CD4-positive, CD25-positive, alpha-beta regulatory T cell (primary cell): Measurements from ENCODE around the gene RELB. TPM values are rescaled to one million over a fixed set of nuclear protein-coding genes. Genes with fewer than 3 reads are reported as not detected.

Experiments
- ATAC-seq, 2 donors: fragments of 150-1000 bp; cut with Tn5 transposase; one replicate each; pipeline ENCODE4 v1.10.0; 2021; ENCODE audit warnings: low read depth in 2 of 2, moderate number of reproducible peaks in 2 of 2, moderate library complexity in 1 of 2
- DNase-seq, 3 donors: peaks; one replicate each; pipeline versions ENCODE4 v3.0.0 to v3.0.0-alpha.2; 2012 to 2022; ENCODE audit warnings: mixed read lengths in 1 of 3
- H3K27ac ChIP-seq: one replicate; pipeline ENCODE4 v1.7.0; 2013; ENCODE audit warnings: mild to moderate bottlenecking, low read length; ENCODE audit not compliant: insufficient read depth, poor library complexity, severe bottlenecking
- H3K27me3 ChIP-seq: one replicate; pipeline ENCODE4 v1.7.0; 2013; ENCODE audit warnings: low read length; ENCODE audit not compliant: control insufficient read depth, insufficient read depth
- H3K36me3 ChIP-seq: one replicate; pipeline ENCODE4 v1.7.0; 2013; ENCODE audit warnings: mild to moderate bottlenecking, low read length, moderate library complexity; ENCODE audit not compliant: control insufficient read depth, insufficient read depth
- H3K4me1 ChIP-seq: 2 replicates; pipeline ENCODE4 v1.7.0; 2013; ENCODE audit warnings: mild to moderate bottlenecking, low read length; ENCODE audit not compliant: insufficient read depth, control insufficient read depth, poor library complexity, severe bottlenecking
- H3K4me3 ChIP-seq: one replicate; pipeline ENCODE4 v1.7.0; 2013; ENCODE audit warnings: low read depth, mild to moderate bottlenecking, low read length, moderate library complexity
- H3K9me3 ChIP-seq, 2 experiments: 1 replicate in 1 of 2; 2 replicates in 1 of 2; pipeline ENCODE4 v1.7.0; 2013; ENCODE audit warnings: low read length in 2 of 2, mild to moderate bottlenecking in 1 of 2, moderate library complexity in 1 of 2; ENCODE audit not compliant: control insufficient read depth in 2 of 2
- H3K27ac Mint-ChIP-seq, 3 donors: one replicate each; pipeline ENCODE4 v1.8.0; 2020 to 2022; ENCODE audit warnings: mild to moderate bottlenecking in 3 of 3, mixed read lengths in 3 of 3, moderate library complexity in 2 of 3
- H3K27me3 Mint-ChIP-seq: one replicate; pipeline ENCODE4 v1.8.0; 2022; ENCODE audit warnings: mild to moderate bottlenecking, mixed read lengths
- H3K36me3 Mint-ChIP-seq: one replicate; pipeline ENCODE4 v1.8.0; 2020; ENCODE audit warnings: mixed read lengths
- H3K4me1 Mint-ChIP-seq, 4 donors: one replicate each; pipeline ENCODE4 v1.8.0; 2020 to 2022; ENCODE audit warnings: mixed read lengths in 4 of 4, mild to moderate bottlenecking in 1 of 4
- H3K4me3 Mint-ChIP-seq, 4 donors: one replicate each; pipeline ENCODE4 v1.8.0; 2020 to 2022; ENCODE audit warnings: mild to moderate bottlenecking in 4 of 4, mixed read lengths in 4 of 4, moderate library complexity in 3 of 4
- H3K9me3 Mint-ChIP-seq, 7 donors: one replicate each; pipeline ENCODE4 v1.8.0; 2020 to 2022; ENCODE audit warnings: mixed read lengths in 7 of 7, mild to moderate bottlenecking in 3 of 7, moderate library complexity in 2 of 7
- polyA plus RNA-seq, 4 donors: library from polyadenylated mRNA; unstranded; fragments of 300-500 nt; fragmentation: Illumina TruSeq; gene quantifications; one replicate each; pipeline ENCODE4 v1.2.3, GENCODE V29; 2021
- total RNA-seq: library from RNA; stranded (reverse); gene quantifications from one replicate; pipeline ENCODE4 v1.2.3, GENCODE V29; 2022

Gene RELB
- total and polyA plus RNA-seq, 5 donors from 2014 or later = 5.5 to 107 (median 10.6) TPM

DNA sequence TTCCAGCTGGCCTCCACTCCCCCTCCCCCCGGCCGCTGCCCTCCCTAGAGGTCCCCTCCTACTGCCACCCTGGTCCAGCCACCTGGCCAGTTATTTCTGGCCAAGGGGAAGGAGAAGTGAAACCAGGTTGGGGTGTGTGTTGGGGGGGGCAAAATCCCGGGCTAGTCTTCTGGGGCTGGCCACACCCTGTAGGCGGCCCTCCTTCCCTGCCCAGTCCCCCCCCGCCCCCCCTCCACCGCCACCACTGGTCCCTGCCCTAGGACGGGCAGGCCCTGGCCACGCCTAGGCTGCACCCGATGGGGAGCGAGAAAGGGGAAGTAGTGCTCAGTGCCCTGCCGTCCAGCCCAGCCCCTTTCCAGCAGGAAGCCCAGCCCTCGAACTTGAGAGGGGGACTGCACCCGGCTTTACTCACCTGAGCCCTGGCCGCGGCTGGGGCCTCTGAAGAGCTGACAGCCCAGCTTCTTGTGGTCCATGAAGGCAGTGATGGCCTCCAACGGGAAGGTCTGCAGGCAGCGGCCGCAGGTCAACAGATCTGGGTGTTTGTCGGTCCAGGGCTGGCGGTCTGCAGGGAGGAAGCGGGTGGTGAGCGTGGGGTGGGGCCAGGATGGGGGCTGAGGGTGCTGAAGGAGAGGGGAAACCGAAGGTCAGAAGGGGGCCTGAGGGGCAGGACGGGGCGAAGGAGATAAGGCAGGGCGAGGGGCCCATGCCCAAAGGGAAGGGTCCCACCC lies 74.2 kb downstream of the RELB start:
- DNase-seq (peak; percentile 14 to 62 (median 31)), ATAC-seq (peak; percentile 17 to 24)
- H3K27me3 ChIP-seq = no peaks in the 10 kb centered on the region
- peak overlapping the region; percentile 38 to 86 (median 78) for H3K4me3 Mint-ChIP-seq
- H3K27ac Mint-ChIP-seq = peak overlapping the region; percentile 29 to 85 (median 83)
- H3K9me3 ChIP-seq = no peaks in the 10 kb centered on the region
- H3K4me1 Mint-ChIP-seq = peaks cover 6 to 44% (median 22%) of the 10 kb centered on the region in 4 donors
- peaks cover 1% of the 10 kb centered on the region for H3K36me3 Mint-ChIP-seq
- H3K4me1 ChIP-seq = peaks cover 42% of the 10 kb centered on the region
- no peak overlapping the region for H3K4me3 ChIP-seq
- peaks cover 5% of the 10 kb centered on the region for H3K36me3 ChIP-seq
- no peaks in the 10 kb centered on the region for H3K27me3 Mint-ChIP-seq
- no peaks in the 10 kb centered on the region for H3K9me3 Mint-ChIP-seq
- H3K27ac ChIP-seq = peak overlapping the region; percentile 66

- Mint-ChIP-seq H3K9me3 (no peaks in the 10 kb centered on the region), H3K4me1 (peaks cover 6 to 51% (median 22%) of the 10 kb centered on the region in 4 donors), H3K36me3 (no peaks in the 10 kb centered on the region), H3K27me3 (no peaks in the 10 kb centered on the region), H3K27ac (peak within 1 kb of the TSS; percentile 77 to 86 (median 85)), H3K4me3 (peak within 1 kb of the TSS; percentile 79 to 90 (median 84))
- Histone ChIP-seq H3K27ac (peak within 1 kb of the TSS; percentile 66), H3K4me1 (peaks cover 43% of the 10 kb centered on the region), H3K27me3 (no peaks in the 10 kb centered on the region), H3K36me3 (no peaks in the 10 kb centered on the region), H3K9me3 (no peaks in the 10 kb centered on the region), H3K4me3 (peak within 1 kb of the TSS; percentile 51)
- DNase-seq (peak; percentile 71 to 89 (median 75)), ATAC-seq (peak; percentile 80 to 82)
Measured at GRCh38 chr19:45076029-45076850, 75.0 kb downstream of the RELB start, which contains the start of gene ZNF296. TSS of gene ZNF296 (minus strand) at chr19:45076478. CDS start at chr19:45076373, 105 bp downstream.

DNA sequence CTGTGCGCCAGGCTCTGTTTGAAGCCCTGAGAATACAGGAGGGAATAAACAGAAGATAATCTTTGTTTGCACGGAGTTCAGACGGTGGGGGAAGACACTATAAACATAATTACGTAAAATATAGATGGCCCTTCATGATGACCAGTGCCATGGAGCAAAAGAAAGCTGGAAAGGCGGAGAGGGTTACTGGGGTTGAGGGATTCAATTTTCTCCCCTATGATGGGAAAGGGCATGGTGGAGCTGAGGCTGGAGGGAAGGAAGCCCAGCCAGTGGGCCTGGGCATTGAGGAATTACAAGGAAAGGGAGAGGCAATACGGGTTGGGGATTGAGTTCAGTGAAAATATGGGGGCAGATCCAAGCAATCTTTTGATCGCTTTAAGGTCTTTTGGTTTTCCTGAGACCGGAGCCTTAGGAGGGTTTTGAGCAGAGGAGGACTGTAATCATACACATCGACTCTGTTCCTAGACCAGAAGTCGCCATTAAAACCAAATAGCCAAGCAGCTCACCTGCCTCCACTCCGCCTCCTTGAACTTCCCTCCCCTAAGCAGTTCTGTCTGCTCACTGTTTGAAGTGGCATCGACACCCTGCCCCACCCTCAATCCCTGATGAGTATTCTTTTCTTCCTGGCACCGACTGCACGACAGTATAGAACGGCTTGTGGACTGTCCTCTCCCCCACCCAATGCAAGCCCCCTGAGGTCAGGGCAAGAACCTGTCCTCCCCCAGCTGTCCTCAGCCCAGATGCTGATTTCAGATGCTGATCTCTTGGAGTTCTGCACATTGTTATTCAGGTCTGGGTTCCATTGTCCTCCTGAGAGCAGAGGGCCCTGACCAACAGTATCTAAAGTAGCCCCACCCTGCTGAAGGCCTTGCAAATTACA lies 75.8 kb downstream of the RELB start:
- Histone ChIP-seq H3K27me3 (no peaks in the 10 kb centered on the region), H3K9me3 (no peaks in the 10 kb centered on the region), H3K36me3 (peaks cover 5% of the 10 kb centered on the region), H3K4me3 (peak overlapping the region; percentile 51), H3K27ac (peak overlapping the region; percentile 66), H3K4me1 (peaks cover 43% of the 10 kb centered on the region)
- H3K4me3 Mint-ChIP-seq = peak overlapping the region; percentile 66 to 90 (median 80)
- ATAC-seq = no peak
- H3K4me1 Mint-ChIP-seq = peaks cover 6 to 60% (median 25%) of the 10 kb centered on the region in 4 donors
- H3K9me3 Mint-ChIP-seq = peaks cover 0 to 1% (median 0%) of the 10 kb centered on the region in 7 donors
- H3K36me3 Mint-ChIP-seq = peaks cover 7% of the 10 kb centered on the region
- H3K27ac Mint-ChIP-seq = peak overlapping the region; percentile 77 to 86 (median 85)
- no peak for DNase-seq
- no peaks in the 10 kb centered on the region for H3K27me3 Mint-ChIP-seq

- Histone ChIP-seq H3K4me1 (peaks cover 43% of the 10 kb centered on the region), H3K4me3 (peak overlapping the region; percentile 63), H3K27ac (peak overlapping the region; percentile 72), H3K9me3 (no peaks in the 10 kb centered on the region), H3K27me3 (no peaks in the 10 kb centered on the region), H3K36me3 (peaks cover 9% of the 10 kb centered on the region)
- no peak for ATAC-seq
- H3K36me3 Mint-ChIP-seq = peaks cover 10% of the 10 kb centered on the region
- H3K4me3 Mint-ChIP-seq = peak overlapping the region; percentile 90 to 97 (median 92)
- DNase-seq = no peak
- H3K27ac Mint-ChIP-seq = peak overlapping the region; percentile 56 to 94 (median 63)
- no peaks in the 10 kb centered on the region for H3K27me3 Mint-ChIP-seq
- H3K9me3 Mint-ChIP-seq = peaks cover 0 to 1% (median 0%) of the 10 kb centered on the region in 7 donors
- H3K4me1 Mint-ChIP-seq = peaks cover 6 to 63% (median 26%) of the 10 kb centered on the region in 4 donors
Measured at GRCh38 chr19:45078390-45079062, 77.3 kb downstream of the RELB start.

GRCh38 chr19:45079063-45079910 lies 78.0 kb downstream of the RELB start, which contains the start of gene GEMIN7:
TSS of gene GEMIN7 (plus strand) at chr19:45079260. CDS start at chr19:45090115, 10,855 bp downstream.
- Histone ChIP-seq H3K27me3 (no peaks in the 10 kb centered on the region), H3K4me3 (peak within 1 kb of the TSS; percentile 88), H3K4me1 (peaks cover 43% of the 10 kb centered on the region), H3K27ac (peak within 1 kb of the TSS; percentile 72), H3K9me3 (no peaks in the 10 kb centered on the region), H3K36me3 (peaks cover 9% of the 10 kb centered on the region)
- Mint-ChIP-seq H3K4me1 (peaks cover 6 to 63% (median 26%) of the 10 kb centered on the region in 4 donors), H3K36me3 (peaks cover 10% of the 10 kb centered on the region), H3K4me3 (peak within 1 kb of the TSS; percentile 90 to 97 (median 92)), H3K9me3 (peaks cover 0 to 1% (median 0%) of the 10 kb centered on the region in 7 donors), H3K27me3 (no peaks in the 10 kb centered on the region), H3K27ac (peak within 1 kb of the TSS; percentile 94 to 96 (median 95))
- DNase-seq (peak; percentile 64 to 87 (median 77)), ATAC-seq (peak; percentile 70 to 77)

DNA sequence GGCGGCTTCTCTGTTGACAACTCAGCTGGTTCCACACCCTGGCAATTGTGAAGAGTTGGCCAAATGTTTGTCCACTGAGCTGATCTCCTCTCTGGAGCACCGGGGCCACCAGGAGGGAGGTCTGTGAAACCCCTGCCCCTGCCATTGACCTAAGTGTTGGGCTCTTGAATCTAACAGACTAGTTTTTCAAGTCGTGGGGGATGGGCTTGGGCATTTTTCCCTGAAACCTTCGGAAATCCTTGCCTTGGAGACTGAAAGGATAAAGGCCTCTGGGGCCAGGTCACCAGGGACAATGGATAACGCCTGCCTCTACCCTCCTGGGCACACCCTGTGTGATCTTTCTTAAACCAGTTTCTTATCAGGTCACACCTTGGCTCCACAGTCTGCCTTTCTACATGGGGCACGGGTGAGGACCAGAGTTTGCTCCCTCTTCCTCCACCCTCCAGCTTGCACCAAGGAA lies 78.7 kb downstream of the RELB start:
- peaks cover 9% of the 10 kb centered on the region for H3K36me3 ChIP-seq
- H3K27me3 ChIP-seq = no peaks in the 10 kb centered on the region
- H3K4me1 ChIP-seq = peaks cover 42% of the 10 kb centered on the region
- DNase-seq = peak in 1 of 3 donors; percentile 29
- Mint-ChIP-seq H3K4me1 (peaks cover 6 to 58% (median 22%) of the 10 kb centered on the region in 4 donors), H3K4me3 (peak overlapping the region; percentile 90 to 97 (median 92)), H3K36me3 (peaks cover 10% of the 10 kb centered on the region), H3K27me3 (no peaks in the 10 kb centered on the region), H3K27ac (peak overlapping the region; percentile 43 to 96 (median 94)), H3K9me3 (peaks cover 0 to 1% (median 0%) of the 10 kb centered on the region in 7 donors)
- H3K4me3 ChIP-seq = peak overlapping the region; percentile 88
- no peak overlapping the region for H3K27ac ChIP-seq
- ATAC-seq = no peak
- no peaks in the 10 kb centered on the region for H3K9me3 ChIP-seq
